ENCODE measurements around the gene HYAL2.

The HYAL2 gene

DNA sequence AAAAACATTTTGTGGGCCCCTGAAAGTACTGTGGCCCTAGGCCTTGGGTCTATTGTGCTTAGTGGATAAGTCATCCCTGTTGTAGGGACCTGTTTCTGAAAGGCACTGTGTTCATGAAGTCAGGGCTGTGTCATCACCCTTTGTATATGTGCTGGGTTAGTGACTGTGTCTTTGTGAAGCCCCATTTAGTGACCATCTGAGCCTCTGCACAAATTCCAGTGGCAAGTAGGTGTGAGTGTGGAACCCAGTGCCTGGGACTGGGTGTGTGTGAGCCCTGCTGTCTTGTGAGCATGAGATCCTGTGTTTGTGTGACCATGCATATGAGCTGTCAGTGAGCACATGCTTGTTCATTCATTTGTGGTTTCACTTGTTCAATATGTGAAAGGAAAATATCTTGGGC is 17.9 kb downstream of the HYAL2 start:
- Histone ChIP-seq H3K27me3 (replicated peaks) (no peaks in the 10 kb centered on the region), H3K4me3 (ENCODE audit: low read depth, low read length) (no peak overlapping the region), H3K27ac (no peak overlapping the region), H3K36me3 (replicated peaks) (no peaks in the 10 kb centered on the region)
- in situ Hi-C loops (cut with HindIII; ENCODE audit: low pct_ligation_motif_present, low sequenced_read_pairs) = no loop called here
- TF ChIP-seq, protein P1, sequence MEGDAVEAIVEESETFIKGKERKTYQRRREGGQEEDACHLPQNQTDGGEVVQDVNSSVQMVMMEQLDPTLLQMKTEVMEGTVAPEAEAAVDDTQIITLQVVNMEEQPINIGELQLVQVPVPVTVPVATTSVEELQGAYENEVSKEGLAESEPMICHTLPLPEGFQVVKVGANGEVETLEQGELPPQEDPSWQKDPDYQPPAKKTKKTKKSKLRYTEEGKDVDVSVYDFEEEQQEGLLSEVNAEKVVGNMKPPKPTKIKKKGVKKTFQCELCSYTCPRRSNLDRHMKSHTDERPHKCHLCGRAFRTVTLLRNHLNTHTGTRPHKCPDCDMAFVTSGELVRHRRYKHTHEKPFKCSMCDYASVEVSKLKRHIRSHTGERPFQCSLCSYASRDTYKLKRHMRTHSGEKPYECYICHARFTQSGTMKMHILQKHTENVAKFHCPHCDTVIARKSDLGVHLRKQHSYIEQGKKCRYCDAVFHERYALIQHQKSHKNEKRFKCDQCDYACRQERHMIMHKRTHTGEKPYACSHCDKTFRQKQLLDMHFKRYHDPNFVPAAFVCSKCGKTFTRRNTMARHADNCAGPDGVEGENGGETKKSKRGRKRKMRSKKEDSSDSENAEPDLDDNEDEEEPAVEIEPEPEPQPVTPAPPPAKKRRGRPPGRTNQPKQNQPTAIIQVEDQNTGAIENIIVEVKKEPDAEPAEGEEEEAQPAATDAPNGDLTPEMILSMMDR (IDR thresholded peaks at IDR 0.05; ENCODE audit: low read depth, low read length, missing control alignments) = no peak
- DNase-seq = no peak

DNA sequence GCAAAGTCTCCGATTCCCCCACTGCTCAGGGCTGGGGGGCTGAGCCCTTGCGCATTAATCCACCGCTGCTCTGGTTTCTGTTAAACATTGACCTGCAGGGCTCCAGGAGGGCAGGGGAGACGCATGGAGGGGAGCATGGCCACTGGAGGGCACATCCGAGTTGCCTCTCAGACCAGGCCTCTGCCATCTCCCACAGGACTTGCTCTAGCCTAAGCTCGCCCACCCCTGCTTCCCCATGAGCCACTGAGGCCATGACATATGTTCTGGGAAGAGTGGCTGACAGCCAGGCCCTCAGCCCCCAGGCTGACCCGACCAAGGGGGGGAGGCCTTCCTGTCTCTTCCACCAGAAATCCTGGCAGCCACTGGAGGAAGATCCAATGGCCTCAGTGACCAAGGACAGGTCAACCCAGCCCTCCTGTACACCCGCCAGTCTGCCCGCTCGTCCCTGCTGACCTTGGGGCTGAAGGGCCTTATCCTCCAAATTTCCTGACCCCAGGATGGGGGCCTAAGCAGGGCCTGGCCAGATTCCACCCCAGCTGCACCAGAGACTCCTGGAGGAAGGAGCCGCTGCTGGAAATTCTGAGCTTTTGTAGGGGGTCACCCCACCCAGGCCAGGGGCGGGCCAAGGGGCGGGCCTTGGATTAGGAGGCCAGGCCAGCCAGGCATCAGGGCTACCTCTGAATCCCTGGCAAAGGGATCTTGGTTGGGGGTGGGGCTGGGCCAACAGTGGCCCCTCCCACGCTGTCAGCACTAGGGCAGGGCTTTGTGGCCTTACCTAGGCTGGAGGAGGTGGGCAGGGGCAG is 19.3 kb downstream of the HYAL2 start, which contains the start of gene HYAL1:
HYAL1 (minus strand) TSS at position 562 of the 803 bp plus-strand sequence. CDS start 618 bp downstream, outside the sequence.
- H3K27me3 ChIP-seq (replicated peaks) = no peaks in the 10 kb centered on the region
- no peak within 1 kb of the TSS for H3K27ac ChIP-seq
- TF ChIP-seq, protein P1 (IDR thresholded peaks at IDR 0.05; ENCODE audit: low read depth, low read length, missing control alignments) = peak; percentile 26
- in situ Hi-C loops (cut with HindIII; ENCODE audit: low pct_ligation_motif_present, low sequenced_read_pairs) = no loop called here
- H3K4me3 ChIP-seq (ENCODE audit: low read depth, low read length) = no peak within 1 kb of the TSS
- no peak for DNase-seq
- H3K36me3 ChIP-seq (replicated peaks) = no peaks in the 10 kb centered on the region

DNA sequence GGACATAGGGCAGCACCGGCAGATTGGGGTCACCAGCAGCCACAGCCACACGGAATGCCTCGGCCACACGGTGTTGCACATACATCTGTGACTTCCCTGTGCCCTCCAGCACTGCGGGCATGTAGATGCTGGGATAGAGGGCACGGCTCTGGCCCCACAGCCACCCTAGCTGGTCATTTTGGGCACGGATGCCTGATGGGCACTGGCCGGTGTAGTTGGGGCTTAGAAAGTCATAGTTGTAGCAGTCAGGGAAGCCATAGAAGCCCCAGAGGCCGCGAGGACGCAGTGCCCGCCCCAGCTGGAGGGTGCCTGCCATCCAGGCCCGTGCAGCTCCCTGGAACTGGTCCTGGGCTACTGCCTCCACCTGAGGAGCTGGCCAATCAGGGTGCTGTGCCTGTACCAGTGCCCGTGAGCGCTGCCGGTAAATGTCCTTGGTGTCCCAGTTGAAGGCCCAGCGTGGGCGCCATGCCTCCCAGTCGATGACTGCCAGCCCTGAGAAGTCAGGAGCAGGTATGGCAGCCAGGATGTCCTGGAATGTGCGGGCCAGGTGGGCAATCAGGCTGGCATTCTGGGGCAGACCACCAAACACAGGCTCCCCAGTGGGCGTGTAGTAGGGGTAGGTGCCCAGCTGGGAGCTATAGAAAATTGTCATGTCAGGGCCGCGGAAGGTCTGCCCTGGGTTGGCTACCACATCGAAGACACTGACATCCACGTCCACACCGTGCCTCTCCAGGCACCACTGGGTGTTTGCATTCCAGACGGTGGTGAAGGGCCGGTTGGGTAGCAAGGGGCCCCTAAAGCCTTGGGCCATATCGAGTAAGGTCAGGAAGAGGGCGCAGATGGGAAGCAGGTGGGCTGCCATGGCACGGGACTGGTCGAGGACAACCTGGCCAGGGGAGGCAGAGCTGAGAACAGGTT is 20.2 kb downstream of the HYAL2 start:
- no peak for DNase-seq
- H3K4me3 ChIP-seq (ENCODE audit: low read depth, low read length) = no peak overlapping the region
- TF ChIP-seq, protein P1 (IDR thresholded peaks at IDR 0.05; ENCODE audit: low read depth, low read length, missing control alignments) = no peak
- H3K27ac ChIP-seq = no peak overlapping the region
- in situ Hi-C loops (cut with HindIII; ENCODE audit: low pct_ligation_motif_present, low sequenced_read_pairs) = no loop called here
- H3K36me3 ChIP-seq (replicated peaks) = no peaks in the 10 kb centered on the region
- H3K27me3 ChIP-seq (replicated peaks) = no peaks in the 10 kb centered on the region

DNA sequence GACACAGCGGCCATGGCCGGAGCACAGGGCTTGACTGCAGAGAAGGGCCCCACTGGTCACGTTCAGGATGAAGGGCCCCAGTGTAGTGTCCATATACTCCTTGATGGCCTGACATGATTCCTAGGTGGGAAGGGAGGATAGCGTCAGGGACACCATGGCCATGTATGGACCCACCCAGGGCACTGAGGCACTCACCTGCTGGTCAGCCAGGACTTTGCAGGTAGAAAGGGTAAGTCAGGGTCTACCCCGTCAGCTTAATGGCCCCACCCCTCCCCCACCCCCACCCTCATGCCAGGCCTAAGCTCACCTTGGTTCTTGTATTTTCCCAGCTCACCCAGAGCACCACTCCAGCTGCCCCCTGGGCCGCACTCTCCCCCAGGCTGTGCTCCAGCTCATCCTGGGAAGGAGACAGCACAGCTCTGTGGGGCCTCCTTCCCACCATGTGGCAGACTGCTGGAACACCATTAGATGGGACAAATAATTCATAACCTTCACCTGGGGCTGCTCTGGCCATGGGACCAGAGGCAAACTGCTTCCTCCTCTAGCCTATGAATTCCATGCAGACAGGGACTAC is 21.8 kb downstream of the HYAL2 start:
- no peaks in the 10 kb centered on the region for H3K36me3 ChIP-seq (replicated peaks)
- no peak overlapping the region for H3K4me3 ChIP-seq (ENCODE audit: low read depth, low read length)
- H3K27ac ChIP-seq = no peak overlapping the region
- no peaks in the 10 kb centered on the region for H3K27me3 ChIP-seq (replicated peaks)
- TF ChIP-seq, protein P1 (IDR thresholded peaks at IDR 0.05; ENCODE audit: low read depth, low read length, missing control alignments) = no peak
- no peak for DNase-seq
- in situ Hi-C loops (cut with HindIII; ENCODE audit: low pct_ligation_motif_present, low sequenced_read_pairs) = no loop called here

DNA sequence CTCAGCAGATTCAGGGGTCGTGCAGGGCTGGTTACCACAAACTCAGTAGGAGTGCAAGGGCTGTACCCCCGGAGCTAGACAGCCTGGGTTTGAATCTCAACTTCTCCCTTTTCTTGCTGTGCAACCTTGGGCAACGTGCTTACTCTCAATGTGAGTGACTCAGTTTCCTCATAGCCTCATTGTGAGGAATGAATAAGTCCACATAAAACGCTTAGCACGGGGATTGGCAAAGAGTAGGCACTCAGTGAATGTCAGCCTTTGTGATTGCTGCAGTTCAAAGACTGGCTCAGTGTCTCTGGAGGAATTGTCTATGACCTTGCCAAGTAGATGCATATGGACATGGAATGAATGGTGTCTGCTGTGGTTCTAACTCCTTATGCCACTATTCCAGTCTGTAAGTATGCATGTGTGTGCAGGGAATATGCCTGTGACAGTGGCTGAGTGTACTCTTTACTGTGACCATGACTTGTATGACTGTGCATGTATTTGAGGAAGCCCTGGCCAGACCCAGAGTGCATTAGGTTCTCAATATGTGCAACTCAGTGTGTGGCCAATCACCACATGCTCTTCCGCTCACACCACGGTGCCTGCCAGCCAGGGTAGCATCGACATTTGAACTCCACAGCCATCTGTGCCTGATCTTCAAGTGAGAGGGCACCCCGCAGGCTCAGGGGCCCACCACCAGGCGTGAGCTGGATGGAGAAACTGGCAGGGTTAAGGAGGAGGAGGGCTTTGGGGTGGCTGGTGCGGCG is 22.4 kb downstream of the HYAL2 start:
- Histone ChIP-seq H3K27ac (peak overlapping the region; percentile 71), H3K4me3 (ENCODE audit: low read depth, low read length) (peak overlapping the region; percentile 56), H3K27me3 (replicated peaks) (no peaks in the 10 kb centered on the region), H3K36me3 (replicated peaks) (no peaks in the 10 kb centered on the region)
- in situ Hi-C loops (cut with HindIII; ENCODE audit: low pct_ligation_motif_present, low sequenced_read_pairs) = no loop called here
- TF ChIP-seq, protein P1 (IDR thresholded peaks at IDR 0.05; ENCODE audit: low read depth, low read length, missing control alignments) = no peak
- DNase-seq = no peak
